Peyer's patch (tissue), 4 donors: ENCODE results near the gene REG3A. TPM values are rescaled to one million over a fixed set of nuclear protein-coding genes. Genes with fewer than 3 reads are reported as not detected.

Experiments
- DNase-seq, 3 donors: peaks; one replicate each; pipeline ENCODE4 v3.0.0-alpha.2; 2017 to 2019
- H3K27ac ChIP-seq, 4 donors: fragments of 200-600 bp; sonication (generic); one replicate each; pipeline ENCODE4 v1.5.1; 2016 to 2019
- H3K27me3 ChIP-seq, 2 donors: fragments of 200-600 bp; sonication (generic); one replicate each; pipeline ENCODE4 v1.5.1; 2019
- H3K36me3 ChIP-seq, 3 donors: fragments of 200-600 bp; sonication (generic); one replicate each; pipeline ENCODE4 v1.5.1; 2016 to 2019
- H3K4me1 ChIP-seq, 4 donors: fragments of 200-600 bp; sonication (generic); one replicate each; pipeline ENCODE4 v1.5.1; 2016 to 2019
- H3K4me3 ChIP-seq, 4 donors: fragments of 200-600 bp; sonication (generic); 1 replicate in 3 of 4; 2 replicates in 1 of 4; pipeline ENCODE4 v1.5.1; 2016 to 2019; ENCODE audit warnings: mild to moderate bottlenecking in 1 of 4
- H3K9me3 ChIP-seq, 4 donors: fragments of 200-600 bp; sonication (generic); one replicate each; pipeline ENCODE4 v1.5.1; 2016 to 2019; ENCODE audit warnings: mild to moderate bottlenecking in 1 of 4
- CTCF ChIP-seq, 6 experiments: fragments of 450-650 bp in 4 of 6; fragments of 200-600 bp in 2 of 6; sonication (generic) in 1 of 6; IDR thresholded peaks; one replicate each; pipeline ENCODE4 v1.5.1; 2017 to 2019; ENCODE audit warnings: antibody characterized with exemption in 6 of 6, mild to moderate bottlenecking in 3 of 6, moderate library complexity in 1 of 6
- POLR2A ChIP-seq, 2 donors: fragments of 450-650 bp; IDR thresholded peaks; one replicate each; pipeline ENCODE4 v1.5.1; 2017; ENCODE audit warnings: antibody characterized with exemption in 2 of 2, mild to moderate bottlenecking in 2 of 2, moderate library complexity in 2 of 2
- total RNA-seq, 4 donors: library from RNA; depleted of rRNA; stranded (reverse); fragments of >200 nt; gene quantifications; one replicate each; pipeline ENCODE4 v1.1.0, GENCODE V29; 2016

Gene REG3A
- total RNA-seq = 1,000 to 10,000 TPM in 3 of 4 donors, 100 to 1,000 TPM in 1; 834 to 4,130 (median 1,258) TPM

GRCh38 chr2:79159653-79160052 lies at the start of gene REG3A:
Gene REG3A (minus strand): TSS chr2:79159753. CDS start chr2:79159405, 348 bp downstream.
- no peak within 1 kb of the TSS for H3K4me3 ChIP-seq
- H3K9me3 ChIP-seq = no peaks in the 10 kb centered on the region
- no peaks in the 10 kb centered on the region for H3K27me3 ChIP-seq
- H3K4me1 ChIP-seq = no peaks in the 10 kb centered on the region
- no peak for DNase-seq
- H3K27ac ChIP-seq = no peak within 1 kb of the TSS
- no peaks in the 10 kb centered on the region for H3K36me3 ChIP-seq
- TF ChIP-seq CTCF (IDR thresholded peaks at IDR 0.05) = no peak
- TF ChIP-seq POLR2A (IDR thresholded peaks at IDR 0.05) = no peak

GRCh38 chr2:79200762-79201161 lies 41.2 kb upstream of the REG3A start:
- no peak for TF ChIP-seq POLR2A (IDR thresholded peaks at IDR 0.05)
- TF ChIP-seq CTCF (IDR thresholded peaks at IDR 0.05) = no peak
- Histone ChIP-seq H3K36me3 (no peaks in the 10 kb centered on the region), H3K4me3 (no peak overlapping the region), H3K27ac (no peak overlapping the region), H3K27me3 (no peaks in the 10 kb centered on the region), H3K9me3 (no peaks in the 10 kb centered on the region), H3K4me1 (no peaks in the 10 kb centered on the region)
- DNase-seq = no peak

- TF ChIP-seq CTCF (IDR thresholded peaks at IDR 0.05) (no peak), POLR2A (IDR thresholded peaks at IDR 0.05) (no peak)
- DNase-seq = no peak
- Histone ChIP-seq H3K36me3 (no peaks in the 10 kb centered on the region), H3K27me3 (no peaks in the 10 kb centered on the region), H3K4me1 (no peaks in the 10 kb centered on the region), H3K27ac (no peak overlapping the region), H3K9me3 (no peaks in the 10 kb centered on the region), H3K4me3 (no peak overlapping the region)
Observed at GRCh38 chr2:79191816-79192215, 32.3 kb upstream of the REG3A start.

- H3K27me3 ChIP-seq = no peaks in the 10 kb centered on the region
- no peaks in the 10 kb centered on the region for H3K9me3 ChIP-seq
- H3K4me1 ChIP-seq = no peaks in the 10 kb centered on the region
- no peak for DNase-seq
- H3K4me3 ChIP-seq = no peak overlapping the region
- no peaks in the 10 kb centered on the region for H3K36me3 ChIP-seq
- no peak for TF ChIP-seq CTCF (IDR thresholded peaks at IDR 0.05)
- TF ChIP-seq POLR2A (IDR thresholded peaks at IDR 0.05) = no peak
- no peak overlapping the region for H3K27ac ChIP-seq
Observed at GRCh38 chr2:79191081-79191480, 31.5 kb upstream of the REG3A start.

GRCh38 chr2:79189465-79189864 lies 29.9 kb upstream of the REG3A start:
- no peak overlapping the region for H3K4me3 ChIP-seq
- H3K27ac ChIP-seq = no peak overlapping the region
- no peaks in the 10 kb centered on the region for H3K9me3 ChIP-seq
- H3K36me3 ChIP-seq = no peaks in the 10 kb centered on the region
- no peaks in the 10 kb centered on the region for H3K27me3 ChIP-seq
- no peak for DNase-seq
- TF ChIP-seq CTCF (IDR thresholded peaks at IDR 0.05) (no peak), POLR2A (IDR thresholded peaks at IDR 0.05) (no peak)
- H3K4me1 ChIP-seq = no peaks in the 10 kb centered on the region

GRCh38 chr2:79181617-79182016 lies 22.1 kb upstream of the REG3A start:
- TF ChIP-seq CTCF (IDR thresholded peaks at IDR 0.05) (no peak), POLR2A (IDR thresholded peaks at IDR 0.05) (no peak)
- no peak overlapping the region for H3K27ac ChIP-seq
- H3K36me3 ChIP-seq = no peaks in the 10 kb centered on the region
- no peaks in the 10 kb centered on the region for H3K27me3 ChIP-seq
- peaks cover 0 to 3% (median 0%) of the 10 kb centered on the region in 4 donors for H3K9me3 ChIP-seq
- H3K4me3 ChIP-seq = no peak overlapping the region
- no peak for DNase-seq
- no peaks in the 10 kb centered on the region for H3K4me1 ChIP-seq
